ENCODE measurements around the gene BCL7C.

Gene BCL7C

DNA sequence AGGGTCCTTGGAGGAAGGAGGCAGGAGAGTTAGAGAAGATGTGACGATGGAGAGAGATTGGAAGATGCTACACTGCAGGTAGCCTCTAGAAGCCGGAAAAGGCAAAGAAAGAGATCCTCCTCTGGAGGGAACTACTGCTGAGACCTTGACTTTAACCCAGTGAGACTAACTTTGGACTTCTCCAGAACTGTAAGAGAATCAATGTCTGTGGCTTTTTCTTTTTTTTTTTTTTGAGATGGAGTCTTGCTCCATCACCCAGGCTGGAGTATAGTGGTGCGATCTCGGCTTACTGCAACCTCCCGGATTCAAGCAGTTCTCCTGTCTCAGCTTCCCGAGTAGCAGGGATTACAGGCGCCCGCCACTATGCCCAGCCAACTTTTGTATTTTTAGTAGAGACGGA lies 8.7 kb downstream of the BCL7C start:
- TF ChIP-seq CTCF (IDR thresholded peaks at IDR 0.05; ENCODE audit: borderline replicate concordance, insufficient read depth, low read depth, low read length): no peak

GRCh38 chr16:30884760-30885159 lies 9.1 kb downstream of the BCL7C start:
- H3K4me3 ChIP-seq (ENCODE audit: low read depth, low read length): no peak overlapping the region
- TF ChIP-seq CTCF (IDR thresholded peaks at IDR 0.05; ENCODE audit: borderline replicate concordance, insufficient read depth, low read depth, low read length): no peak

More for the DNA sequence above, 8.7 kb downstream of the BCL7C start:
- no peak overlapping the region for H3K4me3 ChIP-seq (ENCODE audit: low read depth, low read length)

DNA sequence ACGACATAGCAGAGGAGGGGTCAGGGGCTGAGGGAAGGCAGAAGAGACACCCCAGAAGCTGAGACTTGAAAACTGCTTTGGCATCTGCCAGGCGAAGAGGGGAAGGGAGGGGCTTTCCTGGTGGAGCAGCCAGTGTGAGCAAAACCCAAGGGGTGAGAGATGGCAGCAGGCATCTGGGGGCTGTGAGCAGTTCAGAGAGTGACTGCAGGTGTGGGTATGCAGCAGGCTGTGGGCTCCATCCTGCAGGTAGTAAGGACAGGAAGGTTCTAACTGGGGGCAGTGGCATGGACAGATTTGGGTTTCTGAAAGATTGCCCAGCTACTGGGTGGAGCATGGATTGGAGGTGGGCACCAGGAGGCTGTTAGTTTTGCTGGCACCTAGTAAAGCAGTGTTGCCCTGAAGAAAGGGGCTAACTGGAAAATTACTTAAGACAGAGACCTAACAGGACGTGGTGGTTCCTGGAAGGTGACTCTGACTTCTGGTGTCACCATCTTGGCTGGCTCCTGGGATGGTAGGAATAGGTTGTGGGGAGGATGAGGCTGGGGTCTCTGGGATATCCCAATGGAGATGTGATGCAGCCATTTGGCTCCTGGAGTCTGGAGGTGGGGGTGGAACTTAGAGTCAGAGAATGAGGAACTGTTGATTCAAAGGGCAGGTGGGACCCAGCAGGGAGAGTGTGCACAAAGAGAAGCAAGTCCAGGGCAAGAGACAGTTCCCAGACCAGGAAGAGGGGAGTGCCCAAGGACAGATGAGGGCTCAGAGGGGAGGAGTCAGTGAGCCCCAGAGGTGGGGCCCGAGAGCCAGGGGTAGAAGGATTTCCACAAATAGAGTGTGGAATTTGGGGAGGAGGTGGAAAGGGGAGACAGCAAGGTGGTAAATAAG lies 11.2 kb downstream of the BCL7C start:
- H3K4me3 ChIP-seq (ENCODE audit: low read depth, low read length): no peak overlapping the region
- TF ChIP-seq CTCF (IDR thresholded peaks at IDR 0.05; ENCODE audit: borderline replicate concordance, insufficient read depth, low read depth, low read length): no peak

- peak overlapping the region; percentile 73 for H3K4me3 ChIP-seq (ENCODE audit: low read depth, low read length)
- no peak for TF ChIP-seq CTCF (IDR thresholded peaks at IDR 0.05; ENCODE audit: borderline replicate concordance, insufficient read depth, low read depth, low read length)
Observed at GRCh38 chr16:30876867-30877266, 17.0 kb downstream of the BCL7C start.

DNA sequence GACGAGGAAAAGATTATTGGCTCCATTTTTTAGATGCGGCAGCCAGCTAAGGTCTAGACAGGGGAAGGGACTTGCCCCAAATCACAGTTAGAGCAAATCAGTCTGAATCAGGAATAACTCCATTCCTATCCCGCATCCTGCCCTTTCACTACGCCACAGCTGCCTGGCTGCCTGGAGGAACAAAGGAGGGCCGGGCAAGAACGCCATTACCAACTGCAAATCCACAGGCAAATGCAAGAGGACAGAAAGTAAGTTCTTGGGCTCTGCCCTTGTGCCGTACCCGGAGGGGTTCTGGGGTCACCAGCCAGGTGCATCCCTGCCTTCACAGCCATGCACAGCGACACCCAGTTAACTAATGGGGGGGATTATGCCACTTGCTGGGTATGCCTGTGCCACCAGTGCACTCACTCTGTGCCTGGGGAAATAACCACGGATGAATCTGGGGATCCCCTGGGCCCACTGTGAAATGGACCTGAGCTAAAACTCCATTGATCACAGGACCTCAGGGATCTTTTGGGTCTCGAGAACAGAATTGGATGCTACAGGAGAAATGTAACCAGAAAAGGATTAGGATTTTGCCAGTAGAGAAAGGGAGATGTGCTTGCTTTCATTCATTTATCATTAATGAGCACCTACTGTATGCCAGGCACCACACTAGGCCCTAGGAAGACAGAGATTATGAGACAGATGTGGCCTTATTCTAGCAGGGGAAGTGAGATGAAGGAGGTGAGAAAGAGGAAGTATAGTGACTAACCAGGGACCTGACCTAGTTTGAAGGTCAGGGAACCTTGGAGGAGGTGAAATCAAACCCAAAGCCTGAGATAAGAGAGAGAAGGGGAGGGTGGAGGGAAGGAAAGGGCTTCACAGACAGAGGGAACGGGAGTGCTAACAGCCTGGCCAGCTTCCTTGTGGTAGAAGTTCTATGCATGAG lies 17.7 kb downstream of the BCL7C start:
- peak overlapping the region; percentile 73 for H3K4me3 ChIP-seq (ENCODE audit: low read depth, low read length)
- no peak for TF ChIP-seq CTCF (IDR thresholded peaks at IDR 0.05; ENCODE audit: borderline replicate concordance, insufficient read depth, low read depth, low read length)

GRCh38 chr16:30874821-30875717 lies 18.8 kb downstream of the BCL7C start:
- H3K4me3 ChIP-seq (ENCODE audit: low read depth, low read length): peak overlapping the region; percentile 73
- no peak for TF ChIP-seq CTCF (IDR thresholded peaks at IDR 0.05; ENCODE audit: borderline replicate concordance, insufficient read depth, low read depth, low read length)
